ENCODE results near the gene KMO.

KMO gene

GRCh38 chr1:241630899-241631298, 98.7 kb downstream of the KMO start:
- no peak overlapping the region for H3K4me3 ChIP-seq (ENCODE audit: low read length)
- H3K36me3 ChIP-seq (ENCODE audit: insufficient read depth, low read length) = peaks cover 53% of the 10 kb centered on the region
- 100% methylated on average over 2 of the region's 2 CpGs for WGBS
- H3K9me3 ChIP-seq (ENCODE audit: insufficient read depth, low read depth, low read length) = no peaks in the 10 kb centered on the region
- no peak overlapping the region for H3K27ac ChIP-seq (ENCODE audit: low read depth, low read length)
- H3K9ac ChIP-seq (ENCODE audit: low read depth, low read length) = no peak overlapping the region
- H3K4me1 ChIP-seq (ENCODE audit: insufficient read depth, low read length) = peaks cover 29% of the 10 kb centered on the region
- no peaks in the 10 kb centered on the region for H3K27me3 ChIP-seq (ENCODE audit: insufficient read depth, low read length)

- no peak overlapping the region for H3K27ac ChIP-seq (ENCODE audit: low read depth, low read length)
- H3K27me3 ChIP-seq (ENCODE audit: insufficient read depth, low read length) = no peaks in the 10 kb centered on the region
- H3K4me1 ChIP-seq (ENCODE audit: insufficient read depth, low read length) = peaks cover 29% of the 10 kb centered on the region
- no peak overlapping the region for H3K9ac ChIP-seq (ENCODE audit: low read depth, low read length)
- 92% methylated on average over 3 of the region's 5 CpGs for WGBS
- H3K9me3 ChIP-seq (ENCODE audit: insufficient read depth, low read depth, low read length) = no peaks in the 10 kb centered on the region
- no peak overlapping the region for H3K4me3 ChIP-seq (ENCODE audit: low read length)
- peaks cover 60% of the 10 kb centered on the region for H3K36me3 ChIP-seq (ENCODE audit: insufficient read depth, low read length)
These were observed 99.5 kb downstream of the KMO start for GRCh38 chr1:241631674-241632073.

GRCh38 chr1:241632987-241633386, 100.8 kb downstream of the KMO start:
- H3K27me3 ChIP-seq (ENCODE audit: insufficient read depth, low read length) = no peaks in the 10 kb centered on the region
- no peaks in the 10 kb centered on the region for H3K9me3 ChIP-seq (ENCODE audit: insufficient read depth, low read depth, low read length)
- peaks cover 69% of the 10 kb centered on the region for H3K36me3 ChIP-seq (ENCODE audit: insufficient read depth, low read length)
- no peak overlapping the region for H3K27ac ChIP-seq (ENCODE audit: low read depth, low read length)
- H3K9ac ChIP-seq (ENCODE audit: low read depth, low read length) = no peak overlapping the region
- no peak overlapping the region for H3K4me3 ChIP-seq (ENCODE audit: low read length)
- WGBS = no CpG with 5 or more reads among the region's 3 CpGs
- peaks cover 37% of the 10 kb centered on the region for H3K4me1 ChIP-seq (ENCODE audit: insufficient read depth, low read length)

DNA sequence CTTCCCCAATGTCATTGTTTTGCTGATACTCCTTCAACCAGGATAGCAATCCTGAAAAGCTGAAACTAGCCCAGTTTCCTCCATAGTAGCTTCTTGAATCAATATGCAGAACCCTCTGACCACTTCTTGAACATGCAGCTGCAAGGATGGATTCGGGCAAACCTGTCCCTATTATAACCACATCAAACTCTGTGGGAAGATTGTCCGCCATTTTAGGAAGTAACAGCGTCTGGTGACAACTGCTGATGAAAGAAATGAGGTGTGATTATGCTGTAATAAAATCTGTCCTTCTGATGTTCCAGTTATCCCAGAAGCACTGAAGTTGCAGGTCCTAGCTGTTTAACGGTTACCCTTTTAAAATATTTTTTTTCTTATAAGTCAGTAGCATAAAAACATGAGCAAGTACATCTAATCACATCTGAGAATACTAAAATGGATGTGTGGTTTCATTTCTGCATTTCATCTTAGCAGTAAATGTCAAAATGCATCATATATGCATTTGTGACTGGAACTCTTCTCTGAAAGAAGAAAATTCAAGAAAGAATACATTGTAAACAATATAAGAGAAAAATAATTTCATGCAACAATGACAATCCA, 103.5 kb downstream of the KMO start:
- WGBS = 100% methylated on average over 3 of the region's 4 CpGs
- H3K4me1 ChIP-seq (ENCODE audit: insufficient read depth, low read length) = peaks cover 40% of the 10 kb centered on the region
- no peak overlapping the region for H3K9ac ChIP-seq (ENCODE audit: low read depth, low read length)
- H3K4me3 ChIP-seq (ENCODE audit: low read length) = no peak overlapping the region
- no peak overlapping the region for H3K27ac ChIP-seq (ENCODE audit: low read depth, low read length)
- peaks cover 63% of the 10 kb centered on the region for H3K36me3 ChIP-seq (ENCODE audit: insufficient read depth, low read length)
- no peaks in the 10 kb centered on the region for H3K27me3 ChIP-seq (ENCODE audit: insufficient read depth, low read length)
- H3K9me3 ChIP-seq (ENCODE audit: insufficient read depth, low read depth, low read length) = no peaks in the 10 kb centered on the region

DNA sequence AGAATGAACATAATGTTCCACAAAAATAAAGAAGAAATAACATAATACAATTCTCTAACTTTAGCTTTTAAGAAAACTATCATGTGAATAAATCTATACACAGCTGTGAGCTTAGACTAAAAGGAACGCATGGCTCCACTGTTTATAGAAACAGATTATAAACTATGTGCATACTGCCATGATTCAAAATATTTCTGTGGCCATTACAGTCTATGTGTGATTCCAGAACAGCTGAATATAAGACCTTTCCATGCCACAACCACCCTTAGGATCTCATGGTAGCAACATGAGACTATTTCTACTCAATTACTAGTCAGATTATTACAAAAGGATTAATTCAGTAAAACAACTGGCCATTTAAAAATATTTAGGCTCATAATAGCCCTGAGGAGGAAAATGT, 104.1 kb downstream of the KMO start:
- Histone ChIP-seq H3K9ac (ENCODE audit: low read depth, low read length) (no peak overlapping the region), H3K9me3 (ENCODE audit: insufficient read depth, low read depth, low read length) (no peaks in the 10 kb centered on the region; the same call in 1 of the 2 replicates), H3K27ac (ENCODE audit: low read depth, low read length) (no peak overlapping the region), H3K4me3 (ENCODE audit: low read length) (no peak overlapping the region), H3K27me3 (ENCODE audit: insufficient read depth, low read length) (no peaks in the 10 kb centered on the region), H3K4me1 (ENCODE audit: insufficient read depth, low read length) (peaks cover 42% of the 10 kb centered on the region), H3K36me3 (ENCODE audit: insufficient read depth, low read length) (peaks cover 61% of the 10 kb centered on the region)
- WGBS = 100% methylated on average over 1 of the region's 1 CpG

GRCh38 chr1:241637046-241637590, 104.9 kb downstream of the KMO start:
- H3K4me3 ChIP-seq (ENCODE audit: low read length) = peak overlapping the region; percentile 100
- peaks cover 53% of the 10 kb centered on the region for H3K36me3 ChIP-seq (ENCODE audit: insufficient read depth, low read length)
- no peak overlapping the region for H3K27ac ChIP-seq (ENCODE audit: low read depth, low read length)
- peaks cover 35% of the 10 kb centered on the region for H3K4me1 ChIP-seq (ENCODE audit: insufficient read depth, low read length)
- no peak overlapping the region for H3K9ac ChIP-seq (ENCODE audit: low read depth, low read length)
- peaks cover 4% of the 10 kb centered on the region; the same call in 1 of the 2 replicates for H3K9me3 ChIP-seq (ENCODE audit: insufficient read depth, low read depth, low read length)
- H3K27me3 ChIP-seq (ENCODE audit: insufficient read depth, low read length) = no peaks in the 10 kb centered on the region

DNA sequence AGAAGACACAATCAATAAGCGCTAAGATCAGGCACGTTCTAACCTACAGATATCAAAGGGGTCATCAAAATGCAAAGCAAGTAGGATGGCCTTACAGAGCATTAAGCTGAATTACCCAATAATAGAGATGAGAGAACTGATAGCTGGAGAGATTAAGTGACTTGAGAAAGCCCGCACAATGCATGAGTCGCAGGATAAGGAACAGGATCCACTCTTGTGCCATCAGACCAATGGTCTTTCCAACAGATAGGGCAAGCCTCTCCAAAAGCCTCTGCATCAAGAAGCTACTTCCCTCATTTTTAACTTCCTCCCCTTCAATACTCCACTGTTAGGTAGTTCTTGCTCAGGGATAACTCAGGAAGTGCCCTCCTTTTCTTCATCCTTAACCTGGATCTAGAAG, 105.4 kb downstream of the KMO start:
- no peak overlapping the region for H3K9ac ChIP-seq (ENCODE audit: low read depth, low read length)
- WGBS = 82% methylated on average over 4 of the region's 4 CpGs
- H3K9me3 ChIP-seq (ENCODE audit: insufficient read depth, low read depth, low read length) = peaks cover 4% of the 10 kb centered on the region; the same call in 1 of the 2 replicates
- no peaks in the 10 kb centered on the region for H3K27me3 ChIP-seq (ENCODE audit: insufficient read depth, low read length)
- H3K27ac ChIP-seq (ENCODE audit: low read depth, low read length) = no peak overlapping the region
- peak overlapping the region; percentile 100 for H3K4me3 ChIP-seq (ENCODE audit: low read length)
- H3K36me3 ChIP-seq (ENCODE audit: insufficient read depth, low read length) = peaks cover 49% of the 10 kb centered on the region
- peaks cover 30% of the 10 kb centered on the region for H3K4me1 ChIP-seq (ENCODE audit: insufficient read depth, low read length)

GRCh38 chr1:241638099-241638682, 106.0 kb downstream of the KMO start:
- Histone ChIP-seq H3K27me3 (ENCODE audit: insufficient read depth, low read length) (no peaks in the 10 kb centered on the region), H3K4me3 (ENCODE audit: low read length) (peak overlapping the region; percentile 100), H3K27ac (ENCODE audit: low read depth, low read length) (no peak overlapping the region), H3K9me3 (ENCODE audit: insufficient read depth, low read depth, low read length) (peaks cover 4% of the 10 kb centered on the region; the same call in 1 of the 2 replicates), H3K9ac (ENCODE audit: low read depth, low read length) (0 out of 2 replicates have a peak overlapping the region, but pooled peaks have one; percentile 24), H3K36me3 (ENCODE audit: insufficient read depth, low read length) (peaks cover 43% of the 10 kb centered on the region), H3K4me1 (ENCODE audit: insufficient read depth, low read length) (peaks cover 25% of the 10 kb centered on the region)
- 76% methylated on average over 3 of the region's 5 CpGs for WGBS

- H3K4me1 ChIP-seq (ENCODE audit: insufficient read depth, low read length) = peaks cover 25% of the 10 kb centered on the region
- H3K4me3 ChIP-seq (ENCODE audit: low read length) = peak overlapping the region; percentile 100
- peaks cover 34% of the 10 kb centered on the region for H3K36me3 ChIP-seq (ENCODE audit: insufficient read depth, low read length)
- peaks cover 4% of the 10 kb centered on the region; the same call in 1 of the 2 replicates for H3K9me3 ChIP-seq (ENCODE audit: insufficient read depth, low read depth, low read length)
- peak overlapping the region; percentile 72 for H3K9ac ChIP-seq (ENCODE audit: low read depth, low read length)
- H3K27ac ChIP-seq (ENCODE audit: low read depth, low read length) = no peak overlapping the region; the same call in 1 of the 2 replicates
- WGBS = 7% methylated on average over 11 of the region's 11 CpGs
- H3K27me3 ChIP-seq (ENCODE audit: insufficient read depth, low read length) = no peaks in the 10 kb centered on the region
These were observed 106.9 kb downstream of the KMO start for GRCh38 chr1:241638909-241639622.

DNA sequence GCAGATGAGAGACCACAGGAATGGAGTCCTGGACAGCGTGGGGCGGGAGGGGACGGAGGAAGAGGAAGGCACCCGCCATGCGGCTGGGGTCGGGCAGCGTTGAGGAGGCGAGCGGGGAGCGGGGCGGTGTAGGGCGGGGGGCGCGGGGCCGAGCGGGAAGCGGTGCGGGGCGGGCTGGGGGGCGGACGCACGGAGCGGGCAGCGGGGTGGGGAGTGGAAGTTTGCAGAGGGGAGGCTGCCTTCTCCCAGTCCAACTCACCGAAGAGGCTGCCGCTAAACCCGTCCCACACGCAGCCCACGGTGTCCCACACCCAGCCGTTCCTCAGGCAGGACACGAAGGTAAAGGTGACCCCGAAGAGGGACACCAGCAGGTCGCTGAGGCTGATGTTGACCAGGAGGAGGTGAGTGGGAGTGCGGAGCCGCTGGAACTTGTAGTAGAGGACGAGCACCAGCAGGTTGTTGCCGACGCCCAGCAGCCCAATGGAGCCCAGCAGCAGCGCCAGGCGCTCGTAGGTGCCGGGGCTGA, 107.5 kb downstream of the KMO start:
- peaks cover 25% of the 10 kb centered on the region for H3K4me1 ChIP-seq (ENCODE audit: insufficient read depth, low read length)
- H3K4me3 ChIP-seq (ENCODE audit: low read length) = peak overlapping the region; percentile 100
- peak overlapping the region; percentile 96 for H3K9ac ChIP-seq (ENCODE audit: low read depth, low read length)
- no peaks in the 10 kb centered on the region for H3K27me3 ChIP-seq (ENCODE audit: insufficient read depth, low read length)
- under 1% methylated on average over 27 of the region's 42 CpGs for WGBS
- H3K27ac ChIP-seq (ENCODE audit: low read depth, low read length) = peak overlapping the region; percentile 86
- peaks cover 4% of the 10 kb centered on the region; the same call in 1 of the 2 replicates for H3K9me3 ChIP-seq (ENCODE audit: insufficient read depth, low read depth, low read length)
- peaks cover 28% of the 10 kb centered on the region for H3K36me3 ChIP-seq (ENCODE audit: insufficient read depth, low read length)

All from HUES64 (cell line).